ENCODE measurements around the gene EXOC6B. TPM values are rescaled to one million over a fixed set of nuclear protein-coding genes. Genes with fewer than 3 reads are reported as not detected.
A peak's percentile ranks its signal among the peaks of the same experiment; 100 is the strongest.
"Not testable (repeated sequence)": the region's sequence is repeated elsewhere in the genome, so short reads cannot be mapped to it uniquely, and the experiment has no call there.

Gene EXOC6B
- total RNA-seq, 1 experiment from 2014 or later, result 39.5 TPM

DNA sequence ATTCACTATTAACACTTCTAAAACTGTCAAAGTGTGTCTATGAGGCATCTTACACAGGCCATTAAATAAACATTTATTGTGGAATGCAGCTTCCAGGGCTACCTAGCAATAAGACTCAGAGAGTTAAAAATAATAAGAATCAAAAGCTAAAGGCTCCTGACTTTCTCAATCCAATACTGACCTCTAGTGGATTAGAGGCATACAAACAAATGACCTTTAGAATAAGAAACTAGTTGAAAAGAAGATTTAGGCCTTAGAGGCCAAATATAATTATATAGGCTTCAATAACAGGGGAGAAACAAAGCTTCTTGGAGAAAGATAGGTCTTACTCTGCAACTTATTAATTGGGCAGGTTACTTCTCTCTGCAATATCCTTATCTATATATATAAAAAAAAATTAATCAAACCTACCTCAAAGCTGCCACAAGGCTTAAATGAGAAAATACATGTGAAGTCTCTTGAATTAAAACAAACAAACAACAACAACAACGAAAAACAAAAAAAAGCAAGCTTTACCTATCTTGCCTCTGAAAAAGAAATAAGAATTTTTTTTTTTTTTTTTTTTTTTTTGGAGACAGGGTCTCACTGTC, 246.1 kb downstream of the EXOC6B start:
- in situ Hi-C loops (cut with HindIII; ENCODE audit: low sequenced_read_pairs), result no loop called here
- DNase-seq (ENCODE audit: low spot score), result peak; percentile 68

GRCh38 chr2:72576861-72577260, 249.0 kb downstream of the EXOC6B start:
- no peak for DNase-seq (ENCODE audit: low spot score)
- in situ Hi-C loops (cut with HindIII; ENCODE audit: low sequenced_read_pairs), result no loop called here

- DNase-seq (ENCODE audit: low spot score), result no peak
- in situ Hi-C loops (cut with HindIII; ENCODE audit: low sequenced_read_pairs), result no loop called here
Measured at GRCh38 chr2:72576459-72576858, 249.4 kb downstream of the EXOC6B start.

- in situ Hi-C loops (cut with HindIII; ENCODE audit: low sequenced_read_pairs), result no loop called here
- DNase-seq (ENCODE audit: low spot score), result no peak
Measured at GRCh38 chr2:72574886-72575285, 250.9 kb downstream of the EXOC6B start.

DNA sequence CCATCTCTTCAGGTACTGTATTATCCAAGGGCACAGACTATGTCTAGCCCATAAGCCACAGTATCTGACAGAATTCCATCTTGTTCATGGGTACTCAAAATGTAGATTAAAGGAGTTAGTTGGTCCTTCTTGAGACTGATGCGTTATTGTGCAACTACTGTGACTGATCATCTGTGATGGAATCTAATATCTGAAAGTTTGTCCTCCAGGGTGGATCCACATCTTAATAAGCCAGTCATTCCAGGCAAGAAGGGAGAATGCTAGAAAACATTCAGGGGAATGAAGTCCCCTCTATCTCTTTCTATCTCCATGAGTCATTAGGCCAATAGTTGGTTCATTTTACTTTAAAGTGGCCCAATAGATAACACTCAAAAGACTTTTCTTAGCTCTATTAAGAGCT, 252.6 kb downstream of the EXOC6B start:
- no peak for DNase-seq (ENCODE audit: low spot score)
- in situ Hi-C loops (cut with HindIII; ENCODE audit: low sequenced_read_pairs), result no loop called here

DNA sequence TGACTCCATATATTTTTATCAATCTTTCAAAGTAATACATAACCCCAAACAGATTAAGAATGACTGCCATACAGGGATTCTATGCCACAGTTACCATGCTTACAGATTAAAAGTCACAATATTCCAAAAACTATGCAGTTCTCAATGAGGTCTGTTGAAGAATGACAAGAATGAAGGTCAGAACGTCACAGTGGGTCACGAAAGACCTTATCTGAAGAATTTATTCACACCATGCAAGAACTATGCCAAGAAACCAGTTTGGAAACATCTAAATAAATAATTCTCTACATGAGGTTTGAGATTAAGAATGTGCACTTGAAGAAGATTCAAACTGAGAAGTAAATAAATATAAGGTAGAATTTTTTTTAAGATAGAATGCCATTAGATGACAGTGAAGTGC, 253.3 kb downstream of the EXOC6B start:
- no peak for DNase-seq (ENCODE audit: low spot score)
- in situ Hi-C loops (cut with HindIII; ENCODE audit: low sequenced_read_pairs), result no loop called here

- no peak for DNase-seq (ENCODE audit: low spot score)
- in situ Hi-C loops (cut with HindIII; ENCODE audit: low sequenced_read_pairs), result no loop called here
Measured at GRCh38 chr2:72570413-72570812, 255.4 kb downstream of the EXOC6B start.

GRCh38 chr2:72562451-72563153, 263.2 kb downstream of the EXOC6B start:
- DNase-seq (ENCODE audit: low spot score), result no peak
- in situ Hi-C loops (cut with HindIII; ENCODE audit: low sequenced_read_pairs), result no loop called here

DNA sequence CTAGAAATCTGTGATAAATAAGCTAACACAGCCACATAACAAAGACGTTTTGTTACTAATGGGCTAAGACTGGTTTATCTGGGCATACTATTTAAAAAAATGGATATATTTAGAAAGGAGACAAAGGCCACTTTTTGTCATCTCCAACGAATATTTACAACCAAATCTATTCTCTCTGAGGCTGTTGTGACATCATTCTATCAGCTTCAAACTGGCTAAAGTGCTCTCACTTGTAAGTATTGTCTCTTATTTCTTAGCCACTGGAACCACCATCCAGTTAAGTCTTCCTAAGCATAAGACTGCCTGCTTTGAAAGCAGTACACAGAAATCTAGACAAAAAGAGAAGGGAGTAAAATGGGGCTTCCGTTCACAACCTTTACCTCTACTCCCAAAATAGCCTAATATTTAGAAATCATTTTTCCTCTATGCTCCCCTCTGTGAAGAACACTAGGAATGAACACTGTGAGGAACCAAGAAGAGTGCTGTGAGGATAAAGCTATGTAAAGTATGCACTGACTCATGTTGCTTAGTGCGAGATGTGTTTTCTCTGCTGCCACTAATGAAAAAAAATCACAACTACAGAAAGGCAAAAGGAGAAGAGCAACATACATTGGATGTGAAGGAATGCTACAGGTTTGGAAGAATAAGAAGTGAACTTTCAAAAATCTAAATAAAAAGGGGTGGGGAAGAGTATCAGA, 264.1 kb downstream of the EXOC6B start:
- DNase-seq (ENCODE audit: low spot score), result no peak
- in situ Hi-C loops (cut with HindIII; ENCODE audit: low sequenced_read_pairs), result no loop called here

GRCh38 chr2:72555943-72556342, 269.9 kb downstream of the EXOC6B start:
- DNase-seq (ENCODE audit: low spot score), result no peak
- in situ Hi-C loops (cut with HindIII; ENCODE audit: low sequenced_read_pairs), result no loop called here

GRCh38 chr2:72555363-72555762, 270.5 kb downstream of the EXOC6B start:
- in situ Hi-C loops (cut with HindIII; ENCODE audit: low sequenced_read_pairs), result not testable (repeated sequence)

DNA sequence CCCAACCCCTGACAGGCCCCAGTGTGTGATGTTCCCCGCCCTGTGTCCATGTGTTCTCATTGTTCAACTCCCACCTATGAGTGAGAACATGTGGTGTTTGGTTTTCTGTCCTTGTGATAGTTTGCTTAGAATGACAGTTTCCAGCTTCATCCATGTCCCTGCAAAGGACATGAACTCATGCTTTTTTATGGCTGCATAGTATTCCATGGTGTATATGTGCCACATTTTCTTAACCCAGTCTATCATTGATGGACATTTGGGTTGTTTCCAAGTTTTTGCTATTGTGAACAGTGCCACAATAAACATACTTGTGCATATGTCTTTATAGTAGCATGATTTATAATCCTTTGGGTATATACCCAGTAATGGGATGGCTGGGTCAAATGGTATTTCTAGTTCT, 270.9 kb downstream of the EXOC6B start:
- DNase-seq (ENCODE audit: low spot score); in situ Hi-C loops (cut with HindIII; ENCODE audit: low sequenced_read_pairs): not testable (repeated sequence)

More at GRCh38 chr2:72555363-72555762, 270.5 kb downstream of the EXOC6B start:
- not testable (repeated sequence) for DNase-seq (ENCODE audit: low spot score)

GRCh38 chr2:72554381-72554780, 271.5 kb downstream of the EXOC6B start:
- DNase-seq (ENCODE audit: low spot score), result no peak
- in situ Hi-C loops (cut with HindIII; ENCODE audit: low sequenced_read_pairs), result no loop called here

DNA sequence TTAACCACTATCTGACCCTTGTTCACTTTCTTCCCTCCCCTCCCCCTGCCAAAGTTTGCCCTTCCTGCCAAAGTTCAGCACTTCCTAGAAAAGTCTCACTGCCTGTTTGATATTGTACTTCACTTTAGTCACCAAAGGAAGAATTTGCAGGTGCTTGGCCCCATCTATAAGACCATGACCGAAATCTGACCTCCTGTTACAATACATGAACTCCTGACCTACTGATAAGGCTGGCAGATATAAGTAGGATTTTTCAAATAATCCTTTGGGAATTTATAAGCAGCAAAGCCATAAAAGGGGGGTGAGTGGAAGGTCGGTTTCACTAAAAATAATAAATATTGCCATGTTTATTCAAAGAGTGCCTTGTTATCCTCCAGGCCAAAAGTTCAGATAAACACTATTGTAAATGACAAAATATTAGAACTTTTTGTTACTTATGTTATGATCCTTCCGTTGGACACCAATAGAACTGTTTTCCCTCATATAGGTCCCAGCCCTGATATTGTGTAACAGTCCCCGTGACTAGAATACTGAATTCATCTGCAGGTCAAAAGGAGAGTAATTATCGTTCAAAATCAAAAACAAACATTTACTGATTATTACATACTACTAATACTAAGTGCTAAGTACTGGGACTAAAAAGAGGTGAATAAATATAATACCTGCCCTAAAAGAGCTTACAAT, 277.6 kb downstream of the EXOC6B start:
- no peak for DNase-seq (ENCODE audit: low spot score)
- in situ Hi-C loops (cut with HindIII; ENCODE audit: low sequenced_read_pairs), result no loop called here

- in situ Hi-C loops (cut with HindIII; ENCODE audit: low sequenced_read_pairs), result no loop called here
- no peak for DNase-seq (ENCODE audit: low spot score)
Measured at GRCh38 chr2:72545790-72546189, 280.0 kb downstream of the EXOC6B start.

DNA sequence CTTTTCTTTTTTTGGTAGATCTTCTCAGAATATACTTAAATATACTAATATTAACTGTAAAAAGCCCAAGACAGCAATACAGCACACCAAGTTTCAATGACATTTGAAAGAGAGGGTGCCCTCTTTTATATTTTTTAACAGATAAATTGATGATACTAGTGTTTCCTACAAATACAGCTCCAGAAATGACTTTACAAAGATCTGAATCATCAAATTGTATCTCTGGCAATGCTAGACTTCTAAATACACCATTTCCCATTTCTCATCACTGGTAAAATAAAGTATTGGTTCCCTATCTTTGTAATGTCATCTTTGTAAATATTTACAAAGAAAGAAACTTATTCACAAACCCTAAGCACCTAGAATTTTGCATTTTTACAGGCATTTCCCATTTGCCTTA, 281.3 kb downstream of the EXOC6B start:
- in situ Hi-C loops (cut with HindIII; ENCODE audit: low sequenced_read_pairs), result no loop called here
- DNase-seq (ENCODE audit: low spot score), result no peak

- no peak for DNase-seq (ENCODE audit: low spot score)
- in situ Hi-C loops (cut with HindIII; ENCODE audit: low sequenced_read_pairs), result no loop called here
Measured at GRCh38 chr2:72543497-72544216, 282.2 kb downstream of the EXOC6B start.

DNA sequence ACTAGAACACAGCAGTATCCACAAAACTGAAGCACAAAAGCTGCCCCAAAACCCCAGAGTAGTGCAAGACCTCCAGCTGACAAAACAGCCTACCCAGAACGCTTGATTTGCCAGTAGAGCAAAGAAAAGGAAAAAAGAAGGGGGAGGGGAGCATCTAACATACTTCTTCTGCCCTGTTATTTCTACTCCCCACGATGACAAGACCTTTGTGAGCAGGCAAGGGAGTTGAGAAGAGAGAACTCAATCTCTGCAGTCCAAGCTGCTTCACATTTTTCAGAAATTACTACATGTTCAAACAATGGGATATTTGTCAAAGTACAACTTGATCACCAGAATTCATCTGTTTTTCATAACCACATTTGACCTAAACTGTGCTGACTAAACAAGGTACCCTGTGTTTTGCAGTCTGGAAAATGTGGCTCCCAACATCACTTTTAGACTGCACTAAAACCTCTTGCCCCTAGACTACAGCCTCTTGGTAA, 286.7 kb downstream of the EXOC6B start:
- DNase-seq (ENCODE audit: low spot score), result no peak
- in situ Hi-C loops (cut with HindIII; ENCODE audit: low sequenced_read_pairs), result no loop called here

GRCh38 chr2:72538486-72538885, 287.3 kb downstream of the EXOC6B start:
- DNase-seq (ENCODE audit: low spot score), result no peak
- in situ Hi-C loops (cut with HindIII; ENCODE audit: low sequenced_read_pairs), result no loop called here

Measured in G401 (cell line).